DND-41 (cell line): Measurements from ENCODE around the gene ADAM17.

Experiments used
- EZH2 ChIP-seq: IDR thresholded peaks from 3 replicates; pipeline ENCODE4 v1.6.1; 2012; ENCODE audit warnings: borderline replicate concordance, low read depth, mild to moderate bottlenecking, moderate library complexity, low read length, inconsistent platforms; ENCODE audit not compliant: severe bottlenecking
- TF ChIP-seq, protein P1 (sequence below): IDR thresholded peaks from 2 replicates; pipeline ENCODE4 v1.5.1; 2012; ENCODE audit warnings: borderline replicate concordance, low read length, moderate library complexity, mild to moderate bottlenecking; ENCODE audit not compliant: poor library complexity, severe bottlenecking; ENCODE audit errors: extremely low read depth

GRCh38 chr2:9594366-9595054, 38.9 kb upstream of the ADAM17 start:
- TF ChIP-seq, protein P1, sequence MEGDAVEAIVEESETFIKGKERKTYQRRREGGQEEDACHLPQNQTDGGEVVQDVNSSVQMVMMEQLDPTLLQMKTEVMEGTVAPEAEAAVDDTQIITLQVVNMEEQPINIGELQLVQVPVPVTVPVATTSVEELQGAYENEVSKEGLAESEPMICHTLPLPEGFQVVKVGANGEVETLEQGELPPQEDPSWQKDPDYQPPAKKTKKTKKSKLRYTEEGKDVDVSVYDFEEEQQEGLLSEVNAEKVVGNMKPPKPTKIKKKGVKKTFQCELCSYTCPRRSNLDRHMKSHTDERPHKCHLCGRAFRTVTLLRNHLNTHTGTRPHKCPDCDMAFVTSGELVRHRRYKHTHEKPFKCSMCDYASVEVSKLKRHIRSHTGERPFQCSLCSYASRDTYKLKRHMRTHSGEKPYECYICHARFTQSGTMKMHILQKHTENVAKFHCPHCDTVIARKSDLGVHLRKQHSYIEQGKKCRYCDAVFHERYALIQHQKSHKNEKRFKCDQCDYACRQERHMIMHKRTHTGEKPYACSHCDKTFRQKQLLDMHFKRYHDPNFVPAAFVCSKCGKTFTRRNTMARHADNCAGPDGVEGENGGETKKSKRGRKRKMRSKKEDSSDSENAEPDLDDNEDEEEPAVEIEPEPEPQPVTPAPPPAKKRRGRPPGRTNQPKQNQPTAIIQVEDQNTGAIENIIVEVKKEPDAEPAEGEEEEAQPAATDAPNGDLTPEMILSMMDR = no peak
- no peak for TF ChIP-seq EZH2
